Measurements from ENCODE around the gene TELO2.

The TELO2 gene

DNA sequence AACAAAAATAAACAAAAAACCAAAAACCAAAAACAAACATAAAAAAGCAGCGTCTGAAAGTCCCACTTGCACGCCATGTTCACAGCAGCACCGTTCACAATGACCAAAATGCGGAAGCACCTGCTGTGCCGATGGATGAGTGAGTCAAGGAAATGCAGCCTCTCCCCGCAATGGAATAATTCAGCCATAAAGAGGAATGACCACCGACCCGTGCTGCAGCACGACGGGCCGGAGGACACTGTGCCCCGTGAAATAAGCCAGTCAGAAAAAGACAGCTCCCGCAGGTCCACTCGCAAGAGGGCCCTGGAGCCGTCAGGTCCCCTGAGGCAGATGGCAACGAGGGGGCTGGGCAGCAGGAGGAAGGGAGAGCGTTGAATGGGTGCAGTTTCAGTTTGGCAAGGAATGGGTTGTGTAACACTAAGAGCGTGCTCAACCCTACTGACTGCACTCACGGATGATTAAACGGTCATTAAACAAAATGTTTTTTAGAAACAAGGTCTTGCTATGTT, 23.4 kb upstream of the TELO2 start:
- WGBS, 2 donors (ENCODE audit: extremely low coverage in 2 of 2, insufficient read length in 2 of 2, insufficient replicate concordance in 1 of 2), result no CpG with 5 or more reads among the region's 20 CpGs
- H4K8ac ChIP-seq (ENCODE audit: low read depth, low read length), result no peak overlapping the region

DNA sequence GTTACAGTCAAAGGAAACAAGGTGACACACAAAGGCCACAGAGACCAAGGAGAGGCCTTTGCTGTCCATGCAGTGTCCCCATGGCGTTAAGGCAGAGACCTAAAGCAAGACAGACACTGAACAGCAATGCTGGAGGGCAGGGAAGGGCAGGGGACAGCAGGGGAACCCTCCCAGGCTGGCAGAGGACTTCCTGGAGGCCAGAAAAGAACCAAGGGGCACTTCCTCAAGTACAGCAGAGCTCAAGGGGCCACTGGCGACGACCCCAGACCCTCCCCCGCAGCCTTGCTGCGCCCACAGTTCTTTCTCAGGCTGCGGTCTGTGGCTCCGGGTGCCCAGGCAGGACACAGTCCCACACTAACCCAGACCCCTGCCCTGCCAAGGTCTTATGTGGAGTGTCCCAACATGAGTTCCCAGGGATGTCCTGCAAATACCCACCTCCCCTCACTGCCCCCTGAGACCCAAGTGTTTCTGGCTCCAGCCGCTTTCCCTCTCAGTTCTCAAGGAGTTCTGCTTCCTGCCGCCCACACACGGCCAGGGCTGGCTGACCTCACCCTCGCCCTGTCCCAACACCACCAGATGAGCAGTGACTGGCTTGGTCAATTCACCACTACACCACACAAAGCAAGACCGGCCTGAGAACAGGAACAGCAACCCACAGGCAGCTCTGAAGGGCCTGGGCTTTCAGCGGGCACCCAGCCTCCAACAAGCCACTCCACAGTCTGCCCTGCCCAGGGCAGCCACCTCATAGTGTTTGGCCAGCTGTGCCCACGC, 22.5 kb upstream of the TELO2 start:
- Histone ChIP-seq H3K27me3 (ENCODE audit: control insufficient read depth in 3 of 3, insufficient read depth in 3 of 3, low read depth in 1 of 3, low read length in 3 of 3) (no peaks in the 10 kb centered on the region), H3K4me3 (ENCODE audit: low read length in 2 of 2) (peak overlapping the region in 1 of 2 donors; percentile 48), H3K27ac (replicated peaks; ENCODE audit: low read length) (no peak overlapping the region), H3K18ac (ENCODE audit: low read length) (no peak overlapping the region), H2BK12ac (ENCODE audit: low read length) (peak overlapping the region; percentile 30), H3K9ac (ENCODE audit: low read depth, low read length, poor library complexity) (peak overlapping the region; percentile 60), H2AFZ (ENCODE audit: low read length) (no peak overlapping the region), H2BK120ac (ENCODE audit: low read depth, low read length) (no peak overlapping the region), H3K4me1 (ENCODE audit: control insufficient read depth in 2 of 2, insufficient read depth in 1 of 2, low read depth in 1 of 2, low read length in 2 of 2) (peaks cover 4 to 14% of the 10 kb centered on the region in 2 donors), H2AK5ac (ENCODE audit: low read depth, low read length) (no peak overlapping the region), H3K4me2 (ENCODE audit: insufficient read depth, low read length, poor library complexity, severe bottlenecking) (no peak overlapping the region), H3K9me3 (replicated peaks in 1 of 2; ENCODE audit: control insufficient read depth in 2 of 2, insufficient read depth in 1 of 2, low read depth in 1 of 2, low read length in 2 of 2) (no peaks in the 10 kb centered on the region), H3K23ac (ENCODE audit: low read depth, low read length, poor library complexity) (no peak overlapping the region), H3K36me3 (replicated peaks in 1 of 2; ENCODE audit: control insufficient read depth in 2 of 2, insufficient read depth in 2 of 2, low read length in 2 of 2) (no peaks in the 10 kb centered on the region), H4K91ac (ENCODE audit: low read depth, low read length, poor library complexity) (no peak overlapping the region), H4K8ac (ENCODE audit: low read depth, low read length) (peak overlapping the region; percentile 17), H3K4ac (ENCODE audit: low read length) (no peak overlapping the region), H3K14ac (ENCODE audit: low read length) (peak overlapping the region; percentile 8), H2BK15ac (ENCODE audit: low read length) (no peak overlapping the region), H3K79me1 (ENCODE audit: low read depth, low read length) (peaks cover 30% of the 10 kb centered on the region), H2BK5ac (ENCODE audit: low read length) (no peak overlapping the region)
- WGBS, 2 donors (ENCODE audit: extremely low coverage in 2 of 2, insufficient read length in 2 of 2, insufficient replicate concordance in 1 of 2), result no CpG with 5 or more reads among the region's 14 CpGs
- DNase-seq (ENCODE audit: low spot score), result no peak

More for the DNA sequence above, 23.4 kb upstream of the TELO2 start:
- Histone ChIP-seq H3K14ac (ENCODE audit: low read length) (peak overlapping the region; percentile 56), H3K23ac (ENCODE audit: low read depth, low read length, poor library complexity) (peak overlapping the region; percentile 43), H4K91ac (ENCODE audit: low read depth, low read length, poor library complexity) (no peak overlapping the region), H2AFZ (ENCODE audit: low read length) (no peak overlapping the region), H3K9ac (ENCODE audit: low read depth, low read length, poor library complexity) (no peak overlapping the region), H3K9me3 (replicated peaks in 1 of 2; ENCODE audit: control insufficient read depth in 2 of 2, insufficient read depth in 1 of 2, low read depth in 1 of 2, low read length in 2 of 2) (no peaks in the 10 kb centered on the region), H3K4ac (ENCODE audit: low read length) (no peak overlapping the region), H2BK15ac (ENCODE audit: low read length) (no peak overlapping the region), H2AK5ac (ENCODE audit: low read depth, low read length) (no peak overlapping the region), H3K79me1 (ENCODE audit: low read depth, low read length) (peaks cover 36% of the 10 kb centered on the region), H3K4me3 (ENCODE audit: low read length in 2 of 2) (no peak overlapping the region), H3K4me2 (ENCODE audit: insufficient read depth, low read length, poor library complexity, severe bottlenecking) (no peak overlapping the region), H2BK120ac (ENCODE audit: low read depth, low read length) (peak overlapping the region; percentile 61), H3K18ac (ENCODE audit: low read length) (no peak overlapping the region), H2BK5ac (ENCODE audit: low read length) (no peak overlapping the region), H2BK12ac (ENCODE audit: low read length) (peak overlapping the region; percentile 41), H3K27ac (replicated peaks; ENCODE audit: low read length) (no peak overlapping the region), H3K27me3 (ENCODE audit: control insufficient read depth in 3 of 3, insufficient read depth in 3 of 3, low read depth in 1 of 3, low read length in 3 of 3) (no peaks in the 10 kb centered on the region), H3K36me3 (replicated peaks in 1 of 2; ENCODE audit: control insufficient read depth in 2 of 2, insufficient read depth in 2 of 2, low read length in 2 of 2) (no peaks in the 10 kb centered on the region), H3K4me1 (ENCODE audit: control insufficient read depth in 2 of 2, insufficient read depth in 1 of 2, low read depth in 1 of 2, low read length in 2 of 2) (peaks cover 4 to 9% of the 10 kb centered on the region in 2 donors)
- no peak for DNase-seq (ENCODE audit: low spot score)

- no peak overlapping the region for H2BK12ac ChIP-seq (ENCODE audit: low read length)
- no peak overlapping the region for H3K27ac ChIP-seq (replicated peaks; ENCODE audit: low read length)
- DNase-seq (ENCODE audit: low spot score), result no peak
These were observed 21.5 kb upstream of the TELO2 start for GRCh38 chr16:1471569-1472194.

GRCh38 chr16:1472974-1473373, 20.2 kb upstream of the TELO2 start:
- Histone ChIP-seq H2BK5ac (ENCODE audit: low read length) (no peak overlapping the region), H3K36me3 (replicated peaks in 1 of 2; ENCODE audit: control insufficient read depth in 2 of 2, insufficient read depth in 2 of 2, low read length in 2 of 2) (no peaks in the 10 kb centered on the region), H3K9me3 (replicated peaks in 1 of 2; ENCODE audit: control insufficient read depth in 2 of 2, insufficient read depth in 1 of 2, low read depth in 1 of 2, low read length in 2 of 2) (peaks cover 0 to 3% of the 10 kb centered on the region in 2 donors), H3K9ac (ENCODE audit: low read depth, low read length, poor library complexity) (no peak overlapping the region), H3K4ac (ENCODE audit: low read length) (no peak overlapping the region), H2AFZ (ENCODE audit: low read length) (no peak overlapping the region), H2BK15ac (ENCODE audit: low read length) (no peak overlapping the region), H3K27me3 (ENCODE audit: control insufficient read depth in 3 of 3, insufficient read depth in 3 of 3, low read depth in 1 of 3, low read length in 3 of 3) (no peaks in the 10 kb centered on the region), H2BK12ac (ENCODE audit: low read length) (no peak overlapping the region), H2AK5ac (ENCODE audit: low read depth, low read length) (no peak overlapping the region), H3K4me3 (ENCODE audit: low read length in 2 of 2) (no peak overlapping the region), H3K18ac (ENCODE audit: low read length) (no peak overlapping the region), H3K79me1 (ENCODE audit: low read depth, low read length) (peaks cover 23% of the 10 kb centered on the region), H3K23ac (ENCODE audit: low read depth, low read length, poor library complexity) (no peak overlapping the region), H3K27ac (replicated peaks; ENCODE audit: low read length) (no peak overlapping the region), H3K14ac (ENCODE audit: low read length) (no peak overlapping the region), H4K91ac (ENCODE audit: low read depth, low read length, poor library complexity) (no peak overlapping the region), H3K4me1 (ENCODE audit: control insufficient read depth in 2 of 2, insufficient read depth in 1 of 2, low read depth in 1 of 2, low read length in 2 of 2) (peaks cover 4 to 15% of the 10 kb centered on the region in 2 donors), H4K8ac (ENCODE audit: low read depth, low read length) (no peak overlapping the region), H2BK120ac (ENCODE audit: low read depth, low read length) (no peak overlapping the region), H3K4me2 (ENCODE audit: insufficient read depth, low read length, poor library complexity, severe bottlenecking) (no peak overlapping the region)
- WGBS, 2 donors (ENCODE audit: extremely low coverage in 2 of 2, insufficient read length in 2 of 2, insufficient replicate concordance in 1 of 2), result no CpG with 5 or more reads among the region's 3 CpGs
- DNase-seq (ENCODE audit: low spot score), result no peak

More at GRCh38 chr16:1471569-1472194, 21.5 kb upstream of the TELO2 start:
- H3K4me3 ChIP-seq (ENCODE audit: low read length in 2 of 2), result no peak overlapping the region
- H3K23ac ChIP-seq (ENCODE audit: low read depth, low read length, poor library complexity), result no peak overlapping the region
- H3K9ac ChIP-seq (ENCODE audit: low read depth, low read length, poor library complexity), result no peak overlapping the region
- H2BK120ac ChIP-seq (ENCODE audit: low read depth, low read length), result no peak overlapping the region
- H2BK15ac ChIP-seq (ENCODE audit: low read length), result no peak overlapping the region
- H3K9me3 ChIP-seq (replicated peaks in 1 of 2; ENCODE audit: control insufficient read depth in 2 of 2, insufficient read depth in 1 of 2, low read depth in 1 of 2, low read length in 2 of 2), result no peaks in the 10 kb centered on the region
- WGBS, 2 donors (ENCODE audit: extremely low coverage in 2 of 2, insufficient read length in 2 of 2, insufficient replicate concordance in 1 of 2), result no CpG with 5 or more reads among the region's 26 CpGs
- no peaks in the 10 kb centered on the region for H3K36me3 ChIP-seq (replicated peaks in 1 of 2; ENCODE audit: control insufficient read depth in 2 of 2, insufficient read depth in 2 of 2, low read length in 2 of 2)
- no peaks in the 10 kb centered on the region for H3K27me3 ChIP-seq (ENCODE audit: control insufficient read depth in 3 of 3, insufficient read depth in 3 of 3, low read depth in 1 of 3, low read length in 3 of 3)
- H3K79me1 ChIP-seq (ENCODE audit: low read depth, low read length), result peaks cover 27% of the 10 kb centered on the region
- H2AFZ ChIP-seq (ENCODE audit: low read length), result no peak overlapping the region
- peaks cover 4 to 15% of the 10 kb centered on the region in 2 donors for H3K4me1 ChIP-seq (ENCODE audit: control insufficient read depth in 2 of 2, insufficient read depth in 1 of 2, low read depth in 1 of 2, low read length in 2 of 2)
- H2BK5ac ChIP-seq (ENCODE audit: low read length), result peak overlapping the region; percentile 5
- no peak overlapping the region for H3K4ac ChIP-seq (ENCODE audit: low read length)
- H4K91ac ChIP-seq (ENCODE audit: low read depth, low read length, poor library complexity), result no peak overlapping the region
- H3K4me2 ChIP-seq (ENCODE audit: insufficient read depth, low read length, poor library complexity, severe bottlenecking), result no peak overlapping the region
- H3K18ac ChIP-seq (ENCODE audit: low read length), result no peak overlapping the region
- no peak overlapping the region for H4K8ac ChIP-seq (ENCODE audit: low read depth, low read length)
- H3K14ac ChIP-seq (ENCODE audit: low read length), result no peak overlapping the region
- H2AK5ac ChIP-seq (ENCODE audit: low read depth, low read length), result no peak overlapping the region
